HEK293T (cell line): ENCODE results near the gene FAM171A2.
A peak's percentile ranks its signal among the peaks of the same experiment; 100 is the strongest.

ENCODE experiments used
- CTCF ChIA-PET: fragments of 350-600 bp; formaldehyde crosslinking; extraction: SDS; loops from one replicate; lab custom pipeline; 2021; ENCODE audit warnings: antibody characterized with exemption, inconsistent platforms; lab: Yijun Ruan, JAX
- POLR2A ChIA-PET: fragments of 350-600 bp; formaldehyde crosslinking; extraction: SDS; loops from one replicate; lab custom pipeline; 2020; ENCODE audit warnings: antibody characterized with exemption, inconsistent platforms; lab: Yijun Ruan, JAX
- DNase-seq: peaks from one replicate; pipeline ENCODE4 v3.0.0; 2012; ENCODE audit warnings: mixed read lengths; ENCODE audit errors: extremely low spot score
- ARNT ChIP-seq: fragments of 450-650 bp; IDR thresholded peaks from 2 replicates; pipeline ENCODE4 v1.6.1; 2017; ENCODE audit warnings: mild to moderate bottlenecking
- BHLHE40 ChIP-seq: fragments of 450-650 bp; IDR thresholded peaks from 2 replicates; pipeline ENCODE4 v1.6.1; 2016; ENCODE audit warnings: mild to moderate bottlenecking, moderate library complexity, borderline replicate concordance
- CTBP1 ChIP-seq: fragments of 450-650 bp; IDR thresholded peaks from 2 replicates; pipeline ENCODE4 v1.6.1; 2016; ENCODE audit warnings: borderline replicate concordance
- ELF4 ChIP-seq: fragments of 450-650 bp; IDR thresholded peaks from 2 replicates; pipeline ENCODE4 v1.6.1; 2017; ENCODE audit warnings: antibody characterized with exemption
- FOXA1 ChIP-seq: fragments of 450-650 bp; IDR thresholded peaks from 2 replicates; pipeline ENCODE4 v1.6.1; 2016; ENCODE audit warnings: mild to moderate bottlenecking
- FOXK2 ChIP-seq: fragments of 450-650 bp; IDR thresholded peaks from 2 replicates; pipeline ENCODE4 v1.6.1; 2016; ENCODE audit warnings: mild to moderate bottlenecking
- FOXM1 ChIP-seq: fragments of 450-650 bp; IDR thresholded peaks from 2 replicates; pipeline ENCODE4 v1.6.1; 2017; ENCODE audit warnings: mild to moderate bottlenecking, borderline replicate concordance
- HDGF ChIP-seq: fragments of 450-650 bp; IDR thresholded peaks from 2 replicates; pipeline ENCODE4 v1.6.1; 2017; ENCODE audit warnings: antibody characterized with exemption, borderline replicate concordance
- L3MBTL2 ChIP-seq: fragments of 450-650 bp; conservative IDR thresholded peaks from 2 replicates; pipeline ENCODE4 v1.6.1; 2016; ENCODE audit warnings: mild to moderate bottlenecking
- LEF1 ChIP-seq: fragments of 450-650 bp; IDR thresholded peaks from 2 replicates; pipeline ENCODE4 v1.6.1; 2017; ENCODE audit warnings: mild to moderate bottlenecking, borderline replicate concordance
- NFRKB ChIP-seq: fragments of 450-650 bp; IDR thresholded peaks from 2 replicates; pipeline ENCODE4 v1.6.1; 2016; ENCODE audit warnings: mild to moderate bottlenecking, moderate library complexity
- PKNOX1 ChIP-seq: fragments of 450-650 bp; IDR thresholded peaks from 2 replicates; pipeline ENCODE4 v1.6.1; 2016
- SP1 ChIP-seq: fragments of 450-650 bp; IDR thresholded peaks from 2 replicates; pipeline ENCODE4 v1.6.1; 2017
- SUZ12 ChIP-seq: fragments of 450-650 bp; IDR thresholded peaks from 2 replicates; pipeline ENCODE4 v1.6.1; 2016; ENCODE audit warnings: mild to moderate bottlenecking
- TARDBP ChIP-seq: fragments of 450-650 bp; IDR thresholded peaks from 2 replicates; pipeline ENCODE4 v1.6.1; 2016
- ZNF384 ChIP-seq: fragments of 450-650 bp; IDR thresholded peaks from 2 replicates; pipeline ENCODE4 v1.6.1; 2016

FAM171A2 gene

GRCh38 chr17:44311562-44312181, 52.0 kb downstream of the FAM171A2 start:
- ChIA-PET CTCF (interaction anchor here (1.8 kb wide), 1 partner anchor 20 kb away, joined by 4 read pairs; no protein-coding TSS in a partner anchor), POLR2A (interaction anchor here (1.0 to 1.3 kb wide), 4 partner anchors 24 to 121 kb away, joined by 3 to 4 read pairs (median 3); no protein-coding TSS in a partner anchor)
- no peak for DNase-seq
- TF ChIP-seq TARDBP, result no peak
- no peak for TF ChIP-seq FOXM1
- TF ChIP-seq CTBP1, result no peak
- TF ChIP-seq FOXK2, result no peak
- TF ChIP-seq ARNT, result no peak
- no peak for TF ChIP-seq L3MBTL2
- TF ChIP-seq ZNF384, result no peak
- no peak for TF ChIP-seq PKNOX1
- no peak for TF ChIP-seq ELF4
- TF ChIP-seq BHLHE40, result no peak
- TF ChIP-seq SP1, result no peak
- TF ChIP-seq LEF1, result no peak
- no peak for TF ChIP-seq FOXA1
- no peak for TF ChIP-seq HDGF
- no peak for TF ChIP-seq SUZ12
- TF ChIP-seq NFRKB, result no peak

- ChIA-PET POLR2A (interaction anchor here (1.0 to 1.3 kb wide), 4 partner anchors 10 to 87 kb away, joined by 3 to 4 read pairs (median 4); partner anchors contain the start of gene GRN), CTCF (interaction anchor here (0.5 to 1.0 kb wide), 2 partner anchors 16 to 165 kb away, joined by 4 read pairs; no protein-coding TSS in a partner anchor)
- DNase-seq, result no peak
- TF ChIP-seq ELF4 (no peak), SP1 (no peak), BHLHE40 (no peak), FOXK2 (no peak), NFRKB (no peak), FOXM1 (no peak), HDGF (no peak), CTBP1 (no peak), PKNOX1 (no peak)
Measured at GRCh38 chr17:44310609-44311376, 52.9 kb downstream of the FAM171A2 start.

- TF ChIP-seq CTBP1 (no peak), FOXA1 (no peak), ELF4 (no peak), SP1 (no peak), HDGF (no peak), FOXK2 (no peak), ZNF384 (no peak), BHLHE40 (no peak), L3MBTL2 (no peak)
- ChIA-PET CTCF (interaction anchor here (0.5 to 1.0 kb wide), 2 partner anchors 17 to 164 kb away, joined by 4 read pairs; no protein-coding TSS in a partner anchor), POLR2A (interaction anchor here (1.0 to 1.3 kb wide), 2 partner anchors 10 to 35 kb away, joined by 3 to 4 read pairs; partner anchors contain the start of gene GRN)
Measured at GRCh38 chr17:44310188-44310587, 53.5 kb downstream of the FAM171A2 start.

GRCh38 chr17:44309472-44309871, 54.2 kb downstream of the FAM171A2 start:
- POLR2A ChIA-PET, result no interaction called here
- CTCF ChIA-PET, result interaction anchor here (1.0 kb wide), 1 partner anchor 17 kb away, joined by 4 read pairs; no protein-coding TSS in a partner anchor
- TF ChIP-seq L3MBTL2 (no peak), HDGF (no peak), LEF1 (no peak), TARDBP (no peak), NFRKB (no peak), SUZ12 (no peak), FOXM1 (no peak), FOXA1 (no peak), SP1 (no peak), ZNF384 (no peak), ELF4 (no peak), PKNOX1 (no peak), BHLHE40 (no peak), CTBP1 (no peak), FOXK2 (no peak)
- DNase-seq, result no peak

More at GRCh38 chr17:44310188-44310587, 53.5 kb downstream of the FAM171A2 start:
- DNase-seq, result no peak

GRCh38 chr17:44308865-44309264, 54.8 kb downstream of the FAM171A2 start:
- TF ChIP-seq L3MBTL2 (no peak), LEF1 (no peak), HDGF (no peak), FOXA1 (no peak), FOXM1 (no peak), SUZ12 (no peak), PKNOX1 (no peak), ZNF384 (no peak), TARDBP (no peak), SP1 (no peak), FOXK2 (no peak), NFRKB (no peak), BHLHE40 (no peak), ARNT (no peak), ELF4 (no peak), CTBP1 (no peak)
- peak; percentile 6 for DNase-seq
- ChIA-PET POLR2A (interaction anchor here (1.2 kb wide), 1 partner anchor 88 kb away, joined by 3 read pairs; no protein-coding TSS in a partner anchor), CTCF (no interaction called here)
